Fibroblast of mammary gland (primary cell): ENCODE results near the gene TM4SF20.
A peak's percentile ranks its signal among the peaks of the same experiment; 100 is the strongest.
"Not testable (repeated sequence)": the region's sequence is repeated elsewhere in the genome, so short reads cannot be mapped to it uniquely, and the experiment has no call there.

Experiments
- DNase-seq: peaks from one replicate; pipeline ENCODE4 v3.0.0-alpha.2; 2010; ENCODE audit warnings: low read depth
- H3K4me3 ChIP-seq: 2 replicates; pipeline ENCODE4 v1.5.1; 2011; ENCODE audit warnings: low read depth, mild to moderate bottlenecking, low read length, moderate library complexity; ENCODE audit not compliant: control insufficient read depth
- CTCF ChIP-seq: conservative IDR thresholded peaks from 2 replicates; pipeline ENCODE4 v1.5.1; 2011; ENCODE audit warnings: low read depth, low read length, inconsistent platforms; ENCODE audit not compliant: control insufficient read depth, insufficient read depth

The TM4SF20 gene

GRCh38 chr2:227389661-227390060 is 10.6 kb upstream of the TM4SF20 start:
- TF ChIP-seq CTCF = no peak
- no peak overlapping the region for H3K4me3 ChIP-seq
- DNase-seq = peak; percentile 66

- no peak for TF ChIP-seq CTCF
- H3K4me3 ChIP-seq = no peak overlapping the region
- no peak for DNase-seq
These were observed 10.1 kb upstream of the TM4SF20 start for GRCh38 chr2:227389231-227389630.

- H3K4me3 ChIP-seq = no peak overlapping the region
- TF ChIP-seq CTCF = no peak
- peak; percentile 98 for DNase-seq
These were observed 9.5 kb upstream of the TM4SF20 start for GRCh38 chr2:227388537-227389011.

GRCh38 chr2:227387583-227387982 is 8.5 kb upstream of the TM4SF20 start, which contains the start of gene SCYGR1:
TSS of gene SCYGR1 (minus strand) at chr2:227387949. CDS start at chr2:227387949, 0 bp downstream.
- not testable (repeated sequence) for H3K4me3 ChIP-seq, DNase-seq

- no peak overlapping the region for H3K4me3 ChIP-seq
- TF ChIP-seq CTCF = no peak
- no peak for DNase-seq
These were observed 7.5 kb upstream of the TM4SF20 start for GRCh38 chr2:227386630-227387029.

- DNase-seq = no peak
- H3K4me3 ChIP-seq = no peak overlapping the region
- TF ChIP-seq CTCF = no peak
These were observed 4.6 kb upstream of the TM4SF20 start for GRCh38 chr2:227383686-227384085.

- DNase-seq, H3K4me3 ChIP-seq: not testable (repeated sequence)
These were observed 3.2 kb upstream of the TM4SF20 start for GRCh38 chr2:227382241-227382835.

- H3K4me3 ChIP-seq = no peak overlapping the region
- DNase-seq = peak; percentile 77
- no peak for TF ChIP-seq CTCF
These were observed 729 bp downstream of the TM4SF20 start for GRCh38 chr2:227378371-227378782.
